ENCODE data around the gene ACSS2.

ACSS2 gene

DNA sequence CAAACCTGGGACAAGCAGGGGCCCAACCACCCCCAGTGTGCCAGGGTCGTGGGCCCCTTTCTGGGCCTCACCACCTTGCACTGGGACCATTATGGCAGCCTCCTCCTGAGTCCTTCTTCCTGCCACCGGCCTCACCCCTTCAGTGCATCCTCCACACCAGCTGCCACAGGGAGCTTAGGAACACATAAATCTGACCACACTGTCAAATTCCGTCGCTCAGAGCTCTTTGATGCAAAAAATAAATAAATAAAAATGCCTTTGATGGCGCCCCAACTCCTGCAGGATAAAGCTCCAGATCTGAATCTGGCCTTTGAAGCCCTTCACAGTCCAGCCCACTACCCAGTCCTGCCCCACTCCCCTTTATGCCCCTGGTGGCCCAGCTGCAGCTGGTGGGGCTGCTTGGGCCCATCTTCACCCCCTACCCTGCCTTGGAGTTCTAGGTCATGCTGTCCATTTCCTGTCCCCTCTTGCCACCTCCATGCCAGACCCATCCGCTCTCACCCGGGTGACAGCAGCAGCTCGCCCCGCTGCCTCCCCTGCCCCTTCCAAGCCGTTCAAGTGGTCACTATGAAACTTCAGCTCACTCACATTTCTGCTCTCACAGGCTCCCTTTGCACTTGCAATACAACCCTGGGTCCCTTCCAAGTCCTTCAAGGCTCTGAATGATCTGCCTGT lies 95.3 kb downstream of the ACSS2 start:
- in situ Hi-C loops (cut with MboI; ENCODE audit: low sequenced_read_pairs), result no loop called here

GRCh38 chr20:34974246-34974645 lies 97.8 kb downstream of the ACSS2 start:
- in situ Hi-C loops (cut with MboI; ENCODE audit: low sequenced_read_pairs), result no loop called here

- in situ Hi-C loops (cut with MboI; ENCODE audit: low sequenced_read_pairs), result no loop called here
Measured at GRCh38 chr20:34976286-34976685, 99.9 kb downstream of the ACSS2 start.

All from HL-60/S4 treated with phorbol 12-myristate 13-acetate at 8.2 ng/mL for 4 days and 3 days (cell line).